H1 (cell line): Measurements from ENCODE around the gene RAB3IL1. TPM values are rescaled to one million over a fixed set of nuclear protein-coding genes. Genes with fewer than 3 reads are reported as not detected.

Experiments
- CTCF ChIA-PET: fragments of 300-600 bp; sonication (Branson Sonifier 250); formaldehyde crosslinking; loops from one replicate; lab custom pipeline; 2021; ENCODE audit not compliant: partially characterized antibody; lab: Charles Lee
- POLR2A ChIA-PET: fragments of 300-600 bp; sonication (Branson Sonifier 250); formaldehyde crosslinking; loops from one replicate; lab custom pipeline; 2021; ENCODE audit warnings: inconsistent platforms; ENCODE audit not compliant: partially characterized antibody; lab: Charles Lee
- DNase-seq, 2 experiments: peaks; one replicate each; pipeline versions ENCODE4 v3.0.0 to v3.0.0-alpha.2; 2010 to 2022; ENCODE audit warnings: low spot score in 2 of 2, low read depth in 1 of 2, mixed read lengths in 1 of 2
- FAIRE-seq: peaks from 2 replicates; lab custom pipeline; 2011; peaks lifted over from hg19 to GRCh38; lab: Jason Lieb, UNC
- H2AFZ ChIP-seq: 2 replicates; pipeline ENCODE4 v1.8.1; 2012; ENCODE audit warnings: low read length, inconsistent platforms
- H2AK5ac ChIP-seq: 2 replicates; pipeline ENCODE4 v1.6.1; 2013; ENCODE audit warnings: low read depth, low read length
- H2BK120ac ChIP-seq: replicated peaks from 2 replicates; pipeline ENCODE3; 2013; ENCODE audit warnings: low read depth, low read length, inconsistent platforms
- H2BK12ac ChIP-seq: 2 replicates; pipeline ENCODE4 v1.6.1; 2013; ENCODE audit warnings: low read depth, low read length
- H2BK15ac ChIP-seq: 2 replicates; pipeline ENCODE4 v1.6.1; 2013; ENCODE audit warnings: low read length
- H2BK20ac ChIP-seq: 2 replicates; pipeline ENCODE4 v1.6.1; 2013; ENCODE audit warnings: low read length
- H2BK5ac ChIP-seq: 2 replicates; pipeline ENCODE4 v1.6.1; 2013; ENCODE audit warnings: low read depth, low read length
- H3K14ac ChIP-seq: 2 replicates; pipeline ENCODE4 v1.6.1; 2013; ENCODE audit warnings: inconsistent platforms; ENCODE audit not compliant: insufficient read length
- H3K18ac ChIP-seq: 2 replicates; pipeline ENCODE4 v1.6.1; 2013; ENCODE audit warnings: low read length; ENCODE audit errors: extremely low read depth
- H3K23ac ChIP-seq: 2 replicates; pipeline ENCODE4 v1.6.1; 2013; ENCODE audit warnings: inconsistent platforms; ENCODE audit not compliant: insufficient read length
- H3K23me2 ChIP-seq: 2 replicates; pipeline ENCODE4 v1.6.1; 2013; ENCODE audit warnings: low read depth, low read length
- H3K27ac ChIP-seq: 2 replicates; pipeline ENCODE4 v1.6.1; 2011; ENCODE audit warnings: low read depth, low read length, inconsistent platforms
- H3K27me3 ChIP-seq, 4 experiments: replicated peaks in 1 of 4; 1 replicate in 1 of 4; 2 replicates in 3 of 4; pipeline versions ENCODE4 v1.6.1 to v1.8.1; 2011 to 2013; ENCODE audit warnings: low read length in 3 of 4, mild to moderate bottlenecking in 3 of 4, inconsistent platforms in 2 of 4, mixed read lengths in 2 of 4, moderate library complexity in 1 of 4; ENCODE audit not compliant: control insufficient read depth in 3 of 4, insufficient read depth in 3 of 4; ENCODE audit errors: extremely low read depth in 1 of 4
- H3K36me3 ChIP-seq, 4 experiments: 2 replicates each; pipeline versions ENCODE4 v1.6.1 to v1.8.1; 2011 to 2013; ENCODE audit warnings: mild to moderate bottlenecking in 4 of 4, low read length in 3 of 4, moderate library complexity in 2 of 4, control low read depth in 1 of 4, inconsistent platforms in 1 of 4; ENCODE audit not compliant: insufficient read depth in 4 of 4, control insufficient read depth in 2 of 4
- H3K4ac ChIP-seq: replicated peaks from 2 replicates; pipeline ENCODE3; 2013; ENCODE audit warnings: low read length, low read depth, mixed read lengths, inconsistent platforms; ENCODE audit not compliant: insufficient read length
- H3K4me1 ChIP-seq, 4 experiments: replicated peaks in 1 of 4; 1 replicate in 1 of 4; 2 replicates in 3 of 4; pipeline versions ENCODE4 v1.6.1 to v1.8.1; 2011 to 2013; ENCODE audit warnings: low read length in 3 of 4, inconsistent platforms in 2 of 4, mixed read lengths in 1 of 4; ENCODE audit not compliant: insufficient read depth in 4 of 4, control insufficient read depth in 3 of 4
- H3K4me2 ChIP-seq, 2 experiments: 2 replicates each; pipeline versions ENCODE4 v1.6.1 to v1.8.1; 2011 to 2013; ENCODE audit warnings: low read depth in 2 of 2, low read length in 2 of 2, control low read depth in 1 of 2, inconsistent platforms in 1 of 2, mild to moderate bottlenecking in 1 of 2; ENCODE audit not compliant: insufficient read depth in 1 of 2
- H3K4me3 ChIP-seq, 4 experiments: fragments of 200-600, 300-600 bp in 1 of 4; sonication (generic), shearing (Covaris generic), sonication (Bioruptor Twin) in 1 of 4; 2 replicates each; pipeline versions ENCODE4 v1.5.1 to v1.8.1; 2011 to 2016; ENCODE audit warnings: low read length in 4 of 4, low read depth in 3 of 4, control low read depth in 2 of 4, inconsistent platforms in 2 of 4, mild to moderate bottlenecking in 2 of 4, mixed read lengths in 1 of 4, moderate library complexity in 1 of 4; ENCODE audit not compliant: insufficient read depth in 2 of 4; ENCODE audit errors: extremely low read depth in 1 of 4
- H3K56ac ChIP-seq: replicated peaks from 2 replicates; pipeline ENCODE3; 2013; ENCODE audit warnings: low read depth, mild to moderate bottlenecking, mixed read lengths, low read length, inconsistent platforms; ENCODE audit not compliant: insufficient read length
- H3K79me1 ChIP-seq: 2 replicates; pipeline ENCODE4 v1.6.1; 2013; ENCODE audit warnings: low read depth, low read length, control low read depth
- H3K79me2 ChIP-seq, 2 experiments: 2 replicates each; pipeline versions ENCODE4 v1.6.1 to v1.8.1; 2012 to 2013; ENCODE audit warnings: low read length in 2 of 2, mild to moderate bottlenecking in 2 of 2, inconsistent platforms in 1 of 2; ENCODE audit not compliant: insufficient read depth in 2 of 2, control insufficient read depth in 1 of 2
- H3K9ac ChIP-seq, 4 experiments: replicated peaks in 1 of 4; 1 replicate in 1 of 4; 2 replicates in 3 of 4; pipeline versions ENCODE4 v1.6.1 to v1.8.1; 2011 to 2013; ENCODE audit warnings: low read depth in 3 of 4, low read length in 3 of 4, control low read depth in 2 of 4, mild to moderate bottlenecking in 2 of 4, moderate library complexity in 2 of 4, inconsistent platforms in 1 of 4; ENCODE audit errors: extremely low read depth in 1 of 4
- H3K9me3 ChIP-seq, 2 experiments: 2 replicates each; pipeline versions ENCODE4 v1.6.1 to v1.8.1; 2012 to 2013; ENCODE audit warnings: mild to moderate bottlenecking in 2 of 2, moderate library complexity in 2 of 2, control low read depth in 1 of 2, inconsistent platforms in 1 of 2, low read depth in 1 of 2, low read length in 1 of 2, mixed read lengths in 1 of 2; ENCODE audit not compliant: insufficient read depth in 2 of 2
- H4K20me1 ChIP-seq, 2 experiments: replicated peaks in 1 of 2; 2 replicates each; pipeline versions ENCODE3 to v1.8.1; 2011 to 2013; ENCODE audit warnings: inconsistent platforms in 2 of 2, low read length in 2 of 2, mild to moderate bottlenecking in 1 of 2; ENCODE audit not compliant: insufficient read depth in 2 of 2, control insufficient read depth in 1 of 2
- H4K5ac ChIP-seq: 2 replicates; pipeline ENCODE4 v1.6.1; 2013; ENCODE audit warnings: low read length, low read depth, mixed read lengths, inconsistent platforms; ENCODE audit not compliant: insufficient read length
- H4K8ac ChIP-seq: 2 replicates; pipeline ENCODE4 v1.8.0; 2013; ENCODE audit warnings: mild to moderate bottlenecking, moderate library complexity, low read length, inconsistent platforms; ENCODE audit not compliant: insufficient read depth; ENCODE audit errors: extremely low read depth
- H4K91ac ChIP-seq: replicated peaks from 2 replicates; pipeline ENCODE3; 2013; ENCODE audit warnings: low read length, mixed read lengths, inconsistent platforms; ENCODE audit not compliant: insufficient read length
- CTCF ChIP-seq, 3 experiments: IDR thresholded peaks; 1 replicate in 2 of 3; 2 replicates in 1 of 3; pipeline versions ENCODE4 v1.5.1 to v1.6.1; 2011; ENCODE audit warnings: low read length in 3 of 3, mild to moderate bottlenecking in 3 of 3, inconsistent platforms in 2 of 3, low read depth in 1 of 3, moderate library complexity in 1 of 3; ENCODE audit not compliant: insufficient read depth in 1 of 3; ENCODE audit errors: control extremely low read depth in 1 of 3
- RAD21 ChIP-seq, 2 experiments: IDR thresholded peaks in 1 of 2; conservative IDR thresholded peaks in 1 of 2; 2 replicates each; pipeline ENCODE4 v1.6.1; 2011; ENCODE audit warnings: low read depth in 2 of 2, low read length in 2 of 2, improper control_type of control experiment in 1 of 2, inconsistent platforms in 1 of 2, mild to moderate bottlenecking in 1 of 2, moderate library complexity in 1 of 2
- WGBS, 2 experiments: shearing (Covaris generic) in 1 of 2; methylation state at CpG; one replicate each; pipeline versions ENCODE4 v1.1.6 to v1.1.7; 2013 to 2015; ENCODE audit warnings: low lambda C conversion rate in 2 of 2, mixed read lengths in 2 of 2, inconsistent platforms in 1 of 2, low coverage in 1 of 2, missing lambda C conversion rate in 1 of 2; ENCODE audit not compliant: insufficient replicate concordance in 2 of 2, insufficient coverage in 1 of 2, insufficient read length in 1 of 2; ENCODE audit errors: extremely low coverage in 1 of 2, missing lambda C conversion rate in 1 of 2; 5-methylcytosine and 5-hydroxymethylcytosine counted together
- polyA plus RNA-seq, 7 experiments: library from polyadenylated mRNA; depleted of rRNA in 3 of 7; stranded (reverse) in 5 of 7; unstranded in 2 of 7; fragments of >200 nt in 5 of 7; fragments of 200-250 nt in 2 of 7; gene quantifications; 1 replicate in 5 of 7; 2 replicates in 1 of 7; 4 replicates in 1 of 7; pipeline versions ENCODE4 v1.2.1 to v1.2.3, GENCODE V29; 2011 to 2013; ENCODE audit warnings: missing spikeins in 2 of 7, mixed read lengths in 2 of 7
- total RNA-seq: library from RNA; stranded (reverse); fragmentation: NEBNext Ultra II Directional; extraction: Animal tissue kit (Norgen Biotek cat#: 25700); gene quantifications from 2 replicates; pipeline ENCODE4 v1.2.1, GENCODE V29; 2021
- TF ChIP-seq, protein P1 (sequence below): IDR thresholded peaks from 2 replicates; pipeline ENCODE4 v1.6.1; 2012; ENCODE audit warnings: inconsistent platforms

The RAB3IL1 gene
- total and polyA plus RNA-seq, 2 of the 8 experiments (the other 6 are each of a cell fraction or from before 2014, with no cell fraction given): 6.8 to 7.9 TPM

DNA sequence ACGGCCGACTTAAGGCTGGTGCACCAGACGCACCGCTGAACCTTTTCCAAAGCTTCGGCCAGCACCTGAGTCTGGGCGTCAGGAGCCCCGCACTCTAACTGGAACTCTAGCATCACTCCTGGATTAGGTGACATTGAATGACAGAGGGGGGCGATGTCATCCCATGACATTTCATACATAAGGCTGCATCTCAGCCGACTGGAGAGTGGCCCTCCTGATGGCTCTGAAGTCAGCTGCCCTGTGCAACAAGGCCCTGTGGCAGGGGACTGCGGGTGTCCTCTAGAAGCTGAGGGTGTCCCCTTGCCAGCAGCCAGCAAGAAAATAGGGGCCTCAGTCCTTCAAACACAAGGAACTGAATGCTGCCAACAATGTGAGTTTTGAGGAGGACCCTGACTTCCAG is 16.0 kb downstream of the RAB3IL1 start:
- no peak overlapping the region for H3K9ac ChIP-seq
- H3K79me1 ChIP-seq: no peaks in the 10 kb centered on the region
- no peaks in the 10 kb centered on the region for H3K23me2 ChIP-seq
- TF ChIP-seq CTCF (IDR thresholded peaks at IDR 0.05; ENCODE audit: control extremely low read depth in 1 of 3, insufficient read depth in 1 of 3, low read depth in 1 of 3, low read length in 3 of 3): 0 out of 4 replicates have a peak, but pooled peaks of 1 of the 3 experiments have one; percentile 8
- TF ChIP-seq, protein P1, sequence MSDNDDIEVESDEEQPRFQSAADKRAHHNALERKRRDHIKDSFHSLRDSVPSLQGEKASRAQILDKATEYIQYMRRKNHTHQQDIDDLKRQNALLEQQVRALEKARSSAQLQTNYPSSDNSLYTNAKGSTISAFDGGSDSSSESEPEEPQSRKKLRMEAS: no peak
- TF ChIP-seq RAD21 (IDR thresholded peaks at IDR 0.05 in 1 of 2, conservative IDR thresholded peaks at IDR 0.05 in 1 of 2; ENCODE audit: low read depth in 2 of 2, low read length in 2 of 2): peak; percentile 21 to 43
- H3K27me3 ChIP-seq: no peaks in the 10 kb centered on the region
- no peak for DNase-seq
- FAIRE-seq: no peak
- H2BK20ac ChIP-seq: no peak overlapping the region
- ChIA-PET CTCF (interaction anchor here (0.8 to 23.2 kb wide), 14 partner anchors 9 to 230 kb away, joined by 3 to 658 read pairs (median 50); partner anchors contain the start of genes BEST1 and RAB3IL1), POLR2A (interaction anchor here (1.0 to 15.5 kb wide), 5 partner anchors 16 to 207 kb away, joined by 3 to 137 read pairs (median 3); partner anchors contain the start of genes BEST1 and RAB3IL1)
- H3K4me1 ChIP-seq: peaks cover 0 to 29% (median 11%) of the 10 kb centered on the region in 4 experiments; a peak in 6 of 7 replicates
- H3K14ac ChIP-seq: no peak overlapping the region
- 88% methylated on average over 8 of the region's 10 CpGs; no CpG with 5 or more reads in 1 of the 2 experiments for WGBS, 2 experiments
- no peak overlapping the region for H4K91ac ChIP-seq
- H4K5ac ChIP-seq: no peak overlapping the region
- H3K9me3 ChIP-seq: no peaks in the 10 kb centered on the region
- H2AK5ac ChIP-seq: no peak overlapping the region
- H2BK15ac ChIP-seq: no peak overlapping the region
- no peak overlapping the region for H2BK5ac ChIP-seq
- H3K23ac ChIP-seq: no peak overlapping the region
- H3K56ac ChIP-seq: no peak overlapping the region
- no peak overlapping the region for H4K8ac ChIP-seq
- H2AFZ ChIP-seq: no peak overlapping the region
- H4K20me1 ChIP-seq: no peaks in the 10 kb centered on the region
- H3K4me2 ChIP-seq: no peak overlapping the region
- no peak overlapping the region for H2BK12ac ChIP-seq
- H3K4ac ChIP-seq: no peak overlapping the region
- no peak overlapping the region for H3K27ac ChIP-seq
- no peaks in the 10 kb centered on the region for H3K36me3 ChIP-seq
- no peak overlapping the region for H3K18ac ChIP-seq
- no peak overlapping the region for H3K4me3 ChIP-seq
- H3K79me2 ChIP-seq: no peaks in the 10 kb centered on the region
- H2BK120ac ChIP-seq: no peak overlapping the region
